Body of pancreas (tissue), 4 donors: Measurements from ENCODE around the gene MRTFB.

ENCODE experiments used
- CTCF ChIP-seq, 7 experiments: fragments of 450-650 bp in 4 of 7; fragments of 200-600 bp in 3 of 7; sonication (generic) in 3 of 7; IDR thresholded peaks; one replicate each; pipeline ENCODE4 v1.5.1; 2016 to 2019; ENCODE audit warnings: antibody characterized with exemption in 7 of 7
- POLR2A ChIP-seq, 3 donors: fragments of 450-650 bp; IDR thresholded peaks; one replicate each; pipeline ENCODE4 v1.6.1; 2016; ENCODE audit warnings: antibody characterized with exemption in 3 of 3, mild to moderate bottlenecking in 2 of 3

DNA sequence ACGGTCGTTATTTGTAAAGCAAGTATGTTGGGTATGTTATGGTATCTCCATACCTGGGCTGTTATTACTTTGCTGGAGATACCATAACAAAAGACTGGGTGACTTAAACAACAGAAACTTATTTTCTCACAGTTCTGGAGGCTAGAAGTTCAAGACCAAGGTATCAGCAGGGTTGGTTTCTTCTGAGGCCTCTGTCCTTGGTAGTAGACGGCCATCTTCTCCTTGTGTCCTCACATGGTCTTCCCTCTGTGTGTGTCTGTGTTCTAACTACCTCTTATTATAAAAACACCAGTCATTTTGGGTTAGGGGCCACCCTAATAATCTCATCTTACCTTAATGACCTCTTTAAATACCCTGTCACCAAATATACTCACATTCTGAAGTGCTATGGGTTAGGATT lies 33.2 kb upstream of the MRTFB start:
- TF ChIP-seq CTCF (IDR thresholded peaks at IDR 0.05) (no peak), POLR2A (IDR thresholded peaks at IDR 0.05) (no peak)
